A172 (cell line): Measurements from ENCODE around the gene PON3. TPM values are rescaled to one million over a fixed set of nuclear protein-coding genes. Genes with fewer than 3 reads are reported as not detected.
"Not testable (repeated sequence)": the region's sequence is repeated elsewhere in the genome, so short reads cannot be mapped to it uniquely, and the experiment has no call there.

ENCODE experiments used
- DNase-seq: peaks from one replicate; pipeline ENCODE4 v3.0.0-alpha.2; 2015; ENCODE audit warnings: low spot score
- total RNA-seq: library from RNA; depleted of rRNA; stranded (reverse); fragments of >200 nt; shearing (Covaris generic); gene quantifications from 2 replicates; pipeline ENCODE4 v1.2.3, GENCODE V29; 2014

PON3 gene
- total RNA-seq, 1 experiment from 2014 or later = not detected

- no peak for DNase-seq
Observed at GRCh38 chr7:95412075-95412474, 15.9 kb upstream of the PON3 start.

GRCh38 chr7:95411666-95412065 lies 15.5 kb upstream of the PON3 start:
- DNase-seq = no peak

- DNase-seq = peak; percentile 21
Observed at GRCh38 chr7:95411036-95411435, 14.9 kb upstream of the PON3 start.

GRCh38 chr7:95407751-95408150 lies 11.6 kb upstream of the PON3 start:
- DNase-seq = no peak

- no peak for DNase-seq
Observed at GRCh38 chr7:95405800-95406199, 9.6 kb upstream of the PON3 start.

GRCh38 chr7:95405208-95405607 lies 9.0 kb upstream of the PON3 start:
- no peak for DNase-seq

- no peak for DNase-seq
Observed at GRCh38 chr7:95404316-95404865, 8.2 kb upstream of the PON3 start.

- no peak for DNase-seq
Observed at GRCh38 chr7:95398155-95398940, 2.2 kb upstream of the PON3 start.

GRCh38 chr7:95397381-95397780 lies 1.2 kb upstream of the PON3 start:
- no peak for DNase-seq

- DNase-seq = no peak
Observed at GRCh38 chr7:95395755-95396135, 430 bp downstream of the PON3 start.

- DNase-seq = peak; percentile 45
Observed at GRCh38 chr7:95394370-95394769, 1.8 kb downstream of the PON3 start.

GRCh38 chr7:95391761-95392160 lies 4.4 kb downstream of the PON3 start:
- DNase-seq = no peak

- no peak for DNase-seq
Observed at GRCh38 chr7:95389516-95389915, 6.7 kb downstream of the PON3 start.

GRCh38 chr7:95379457-95379856 lies 16.7 kb downstream of the PON3 start:
- DNase-seq = not testable (repeated sequence)

- no peak for DNase-seq
Observed at GRCh38 chr7:95376632-95377400, 19.4 kb downstream of the PON3 start.

GRCh38 chr7:95375591-95376257 lies 20.5 kb downstream of the PON3 start:
- no peak for DNase-seq

GRCh38 chr7:95373323-95373722 lies 22.9 kb downstream of the PON3 start:
- DNase-seq = no peak

GRCh38 chr7:95368235-95368634 lies 27.9 kb downstream of the PON3 start:
- DNase-seq = no peak

- DNase-seq = no peak
Observed at GRCh38 chr7:95367606-95368005, 28.6 kb downstream of the PON3 start.

- no peak for DNase-seq
Observed at GRCh38 chr7:95365151-95365550, 31.0 kb downstream of the PON3 start.

GRCh38 chr7:95357623-95358022 lies 38.6 kb downstream of the PON3 start:
- DNase-seq = no peak

- DNase-seq = no peak
Observed at GRCh38 chr7:95342642-95343307, 53.4 kb downstream of the PON3 start.
